Measurements from ENCODE around the gene CEP112. TPM values are rescaled to one million over a fixed set of nuclear protein-coding genes. Genes with fewer than 3 reads are reported as not detected.

Gene CEP112
- total and polyA plus RNA-seq, 2 of the 13 experiments (the other 11 are each of a cell fraction or from before 2014, with no cell fraction given): 1.2 to 3.4 TPM

- TF ChIP-seq CENPBD1 (CRISPR knock-in tag; IDR thresholded peaks at IDR 0.05; ENCODE audit: borderline replicate concordance, low read depth): no peak
- TF ChIP-seq ZSCAN22 (CRISPR knock-in tag; IDR thresholded peaks at IDR 0.05): no peak
- no peak for TF ChIP-seq GFI1 (CRISPR knock-in tag; IDR thresholded peaks at IDR 0.05; ENCODE audit: borderline replicate concordance)
- TF ChIP-seq ZNF841 (CRISPR knock-in tag; IDR thresholded peaks at IDR 0.05; ENCODE audit: borderline replicate concordance): no peak
- TF ChIP-seq ZNF407 (CRISPR knock-in tag; IDR thresholded peaks at IDR 0.05; ENCODE audit: not compliant biosample characterization): no peak
- no peak for TF ChIP-seq KLF6 (CRISPR knock-in tag; IDR thresholded peaks at IDR 0.05)
- no peak for TF ChIP-seq ZNF24 (IDR thresholded peaks at IDR 0.05)
- no peak for TF ChIP-seq TFAP4 (IDR thresholded peaks at IDR 0.05; ENCODE audit: borderline replicate concordance, low read depth)
- no peak for TF ChIP-seq ZNF597 (CRISPR knock-in tag; IDR thresholded peaks at IDR 0.05)
- TF ChIP-seq ZHX2 (IDR thresholded peaks at IDR 0.05; ENCODE audit: low read depth): no peak
- TF ChIP-seq ZHX2 (CRISPR knock-in tag; IDR thresholded peaks at IDR 0.05; ENCODE audit: borderline replicate concordance): no peak
- no peak for TF ChIP-seq RXRA (CRISPR knock-in tag; IDR thresholded peaks at IDR 0.05)
- TF ChIP-seq ZNF576 (CRISPR knock-in tag; IDR thresholded peaks at IDR 0.05): no peak
Observed at GRCh38 chr17:65751263-65751662, 440.7 kb downstream of the CEP112 start (continued).

All from HepG2 (cell line).